HG03565 (cell line): ENCODE data around the gene LRRC15.

Experiments used
- ATAC-seq: cut with Tn5 transposase; IDR thresholded peaks from one replicate; pipeline ENCODE4 v1.9.1; 2021; ENCODE audit warnings: mild to moderate bottlenecking, moderate library complexity; ENCODE audit not compliant: unreplicated experiment

LRRC15 gene

GRCh38 chr3:194386066-194386465 is 16.5 kb upstream of the LRRC15 start:
- ATAC-seq: no peak

GRCh38 chr3:194384569-194385001 is 15.0 kb upstream of the LRRC15 start:
- no peak for ATAC-seq

- ATAC-seq: no peak
These were observed 14.6 kb upstream of the LRRC15 start for GRCh38 chr3:194384156-194384555.

- ATAC-seq: no peak
These were observed 13.9 kb upstream of the LRRC15 start for GRCh38 chr3:194383276-194383940.

- no peak for ATAC-seq
These were observed 13.3 kb upstream of the LRRC15 start for GRCh38 chr3:194382892-194383223.

- ATAC-seq: no peak
These were observed 12.8 kb upstream of the LRRC15 start for GRCh38 chr3:194382196-194382891.

GRCh38 chr3:194381460-194381875 is 11.9 kb upstream of the LRRC15 start:
- ATAC-seq: no peak

- ATAC-seq: no peak
These were observed 10.8 kb upstream of the LRRC15 start for GRCh38 chr3:194380326-194380725.

GRCh38 chr3:194379651-194380050 is 10.1 kb upstream of the LRRC15 start:
- ATAC-seq: no peak

- no peak for ATAC-seq
These were observed 9.7 kb upstream of the LRRC15 start for GRCh38 chr3:194379231-194379630.

- no peak for ATAC-seq
These were observed 8.2 kb upstream of the LRRC15 start for GRCh38 chr3:194377708-194378107.

GRCh38 chr3:194376241-194376560 is 6.7 kb upstream of the LRRC15 start:
- no peak for ATAC-seq

GRCh38 chr3:194375473-194376240 is 6.1 kb upstream of the LRRC15 start:
- ATAC-seq: no peak

GRCh38 chr3:194374935-194375334 is 5.4 kb upstream of the LRRC15 start:
- ATAC-seq: no peak

GRCh38 chr3:194373899-194374298 is 4.4 kb upstream of the LRRC15 start:
- no peak for ATAC-seq

GRCh38 chr3:194373028-194373427 is 3.5 kb upstream of the LRRC15 start:
- ATAC-seq: no peak

GRCh38 chr3:194370753-194371152 is 1.2 kb upstream of the LRRC15 start:
- ATAC-seq: no peak

GRCh38 chr3:194368918-194369317 is 625 bp downstream of the LRRC15 start:
- ATAC-seq: no peak

GRCh38 chr3:194367992-194368841 is 1.3 kb downstream of the LRRC15 start:
- no peak for ATAC-seq

- ATAC-seq: no peak
These were observed 3.5 kb downstream of the LRRC15 start for GRCh38 chr3:194365978-194366490.

GRCh38 chr3:194365526-194365925 is 4.0 kb downstream of the LRRC15 start:
- no peak for ATAC-seq
